ENCODE data around the gene KRT36.

- TF ChIP-seq CTCF (IDR thresholded peaks at IDR 0.05) (no peak), POLR2A (IDR thresholded peaks at IDR 0.05) (no peak)
Measured at GRCh38 chr17:41484920-41485904, 4.5 kb downstream of the KRT36 start.

Measured in uterus (tissue), 2 donors.